PC-3 (cell line): Measurements from ENCODE around the gene TREX2.

ENCODE experiments used
- EZH2 ChIP-seq: fragments of 300-600 bp; sonication (generic); IDR thresholded peaks from one replicate; pipeline ENCODE4 v1.6.1; 2017; ENCODE audit warnings: antibody characterized with exemption, mild to moderate bottlenecking, low read length; ENCODE audit not compliant: unreplicated experiment
- EZH2phosphoT487 ChIP-seq: fragments of 300-600 bp; sonication (generic); IDR thresholded peaks from 2 replicates; pipeline ENCODE4 v1.6.1; 2018; ENCODE audit warnings: mild to moderate bottlenecking, antibody characterized with exemption, low read length, borderline replicate concordance
- TF ChIP-seq, protein P1 (sequence below): fragments of 300-600 bp; sonication (generic); conservative IDR thresholded peaks from 2 replicates; pipeline ENCODE4 v1.5.1; 2017; ENCODE audit warnings: antibody characterized with exemption, low read depth, mild to moderate bottlenecking, low read length

GRCh38 chrX:153460826-153461225 is 15.0 kb upstream of the TREX2 start:
- TF ChIP-seq, protein P1, sequence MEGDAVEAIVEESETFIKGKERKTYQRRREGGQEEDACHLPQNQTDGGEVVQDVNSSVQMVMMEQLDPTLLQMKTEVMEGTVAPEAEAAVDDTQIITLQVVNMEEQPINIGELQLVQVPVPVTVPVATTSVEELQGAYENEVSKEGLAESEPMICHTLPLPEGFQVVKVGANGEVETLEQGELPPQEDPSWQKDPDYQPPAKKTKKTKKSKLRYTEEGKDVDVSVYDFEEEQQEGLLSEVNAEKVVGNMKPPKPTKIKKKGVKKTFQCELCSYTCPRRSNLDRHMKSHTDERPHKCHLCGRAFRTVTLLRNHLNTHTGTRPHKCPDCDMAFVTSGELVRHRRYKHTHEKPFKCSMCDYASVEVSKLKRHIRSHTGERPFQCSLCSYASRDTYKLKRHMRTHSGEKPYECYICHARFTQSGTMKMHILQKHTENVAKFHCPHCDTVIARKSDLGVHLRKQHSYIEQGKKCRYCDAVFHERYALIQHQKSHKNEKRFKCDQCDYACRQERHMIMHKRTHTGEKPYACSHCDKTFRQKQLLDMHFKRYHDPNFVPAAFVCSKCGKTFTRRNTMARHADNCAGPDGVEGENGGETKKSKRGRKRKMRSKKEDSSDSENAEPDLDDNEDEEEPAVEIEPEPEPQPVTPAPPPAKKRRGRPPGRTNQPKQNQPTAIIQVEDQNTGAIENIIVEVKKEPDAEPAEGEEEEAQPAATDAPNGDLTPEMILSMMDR: peak; percentile 76
- TF ChIP-seq EZH2phosphoT487 (no peak), EZH2 (no peak)
